CD4-positive, alpha-beta T cell (primary cell): Measurements from ENCODE around the gene QSER1. TPM values are rescaled to one million over a fixed set of nuclear protein-coding genes. Genes with fewer than 3 reads are reported as not detected.
"Not testable (repeated sequence)": the region's sequence is repeated elsewhere in the genome, so short reads cannot be mapped to it uniquely, and the experiment has no call there.

ENCODE experiments used
- ATAC-seq: fragments of 200-7000 bp; cut with Tn5 transposase; one replicate; pipeline ENCODE4 v1.10.0; 2022; ENCODE audit warnings: mild to moderate bottlenecking; ENCODE audit not compliant: poor library complexity
- CTCF ChIA-PET: fragments of 350-600 bp; sonication (Branson Sonifier 250); formaldehyde crosslinking; loops from one replicate; lab custom pipeline; 2021; ENCODE audit warnings: antibody characterized with exemption, inconsistent platforms; lab: Charles Lee
- POLR2A ChIA-PET: fragments of 350-600 bp; sonication (Branson Sonifier 250); formaldehyde crosslinking; loops from one replicate; lab custom pipeline; 2021; ENCODE audit warnings: antibody characterized with exemption, inconsistent platforms; lab: Charles Lee
- DNase-seq, 14 experiments: peaks; one replicate each; pipeline ENCODE4 v3.0.0-alpha.2; 2013 to 2020; ENCODE audit warnings: mixed read lengths in 2 of 14
- H3K27ac ChIP-seq, 2 donors: one replicate each; pipeline versions ENCODE4 v1.5.1 to v1.7.0; 2013; ENCODE audit warnings: low read length in 2 of 2, low read depth in 1 of 2, mild to moderate bottlenecking in 1 of 2
- H3K27me3 ChIP-seq, 2 experiments: 1 replicate in 1 of 2; 2 replicates in 1 of 2; pipeline versions ENCODE4 v1.6.1 to v1.7.0; 2013; ENCODE audit warnings: low read length in 2 of 2, control low read depth in 1 of 2, mild to moderate bottlenecking in 1 of 2, moderate library complexity in 1 of 2; ENCODE audit not compliant: insufficient read depth in 2 of 2, control insufficient read depth in 1 of 2
- H3K36me3 ChIP-seq: one replicate; pipeline ENCODE4 v1.6.1; 2013; ENCODE audit warnings: low read length, control low read depth; ENCODE audit not compliant: insufficient read depth
- H3K4me1 ChIP-seq: one replicate; pipeline ENCODE4 v1.6.1; 2013; ENCODE audit warnings: low read length, control low read depth; ENCODE audit not compliant: insufficient read depth
- H3K4me3 ChIP-seq: one replicate; pipeline ENCODE4 v1.5.1; 2013; ENCODE audit warnings: mild to moderate bottlenecking, low read length, moderate library complexity
- H3K9me3 ChIP-seq, 2 experiments: 1 replicate in 1 of 2; 2 replicates in 1 of 2; pipeline versions ENCODE4 v1.6.1 to v1.7.0; 2013; ENCODE audit warnings: low read length in 2 of 2, mild to moderate bottlenecking in 2 of 2, control low read depth in 1 of 2, moderate library complexity in 1 of 2; ENCODE audit not compliant: control insufficient read depth in 1 of 2, insufficient read depth in 1 of 2
- H3K27ac Mint-ChIP-seq: one replicate; pipeline ENCODE4 v1.8.0; 2020; ENCODE audit warnings: mixed read lengths
- H3K27me3 Mint-ChIP-seq: one replicate; pipeline ENCODE4 v1.8.0; 2021; ENCODE audit warnings: mixed read lengths
- H3K36me3 Mint-ChIP-seq: one replicate; pipeline ENCODE4 v1.8.0; 2021; ENCODE audit warnings: low read depth, mixed read lengths
- H3K4me1 Mint-ChIP-seq: one replicate; pipeline ENCODE4 v1.8.0; 2021; ENCODE audit warnings: low read depth, mixed read lengths
- H3K4me3 Mint-ChIP-seq: one replicate; pipeline ENCODE4 v1.8.0; 2020; ENCODE audit warnings: mild to moderate bottlenecking, mixed read lengths
- H3K9me3 Mint-ChIP-seq: one replicate; pipeline ENCODE4 v1.8.0; 2020; ENCODE audit warnings: mixed read lengths
- CTCF ChIP-seq: fragments of 200-600 bp; IDR thresholded peaks from one replicate; pipeline ENCODE4 v1.8.0; 2022; ENCODE audit warnings: antibody characterized with exemption, mild to moderate bottlenecking
- intact Hi-C, 2 experiments: fragments of 100-400 bp; cut with DNase I in 1 of 2; cut with micrococcal nuclease in 1 of 2; formaldehyde crosslinking; loops; one replicate each; pipeline versions ENCODE4 v1.15.1 to v1.9.0; 2023 to 2025; cut with DNase I, micrococcal nuclease
- total RNA-seq, 174 experiments: library from RNA in 2 of 174; stranded (reverse) in 2 of 174; gene quantifications; one replicate each; pipeline ENCODE4 v1.2.3 and lab custom pipeline; 2021 to 2026

QSER1 gene
- total RNA-seq, 2 experiments from 2014 or later: 9.0 to 10.1 TPM

GRCh38 chr11:32931606-32932005 is 39.0 kb downstream of the QSER1 start:
- TF ChIP-seq CTCF: no peak
- H3K36me3 Mint-ChIP-seq: peaks cover 59% of the 10 kb centered on the region
- ATAC-seq: no peak

GRCh38 chr11:32932196-32932595 is 39.6 kb downstream of the QSER1 start:
- Histone ChIP-seq H3K27me3 (no peaks in the 10 kb centered on the region), H3K9me3 (no peaks in the 10 kb centered on the region), H3K36me3 (peaks cover 40% of the 10 kb centered on the region), H3K4me3 (no peak overlapping the region), H3K4me1 (no peaks in the 10 kb centered on the region), H3K27ac (no peak overlapping the region)
- no peaks in the 10 kb centered on the region for H3K27me3 Mint-ChIP-seq
- no peak overlapping the region for H3K27ac Mint-ChIP-seq
- peaks cover 65% of the 10 kb centered on the region for H3K36me3 Mint-ChIP-seq
- no peak overlapping the region for H3K4me3 Mint-ChIP-seq
- DNase-seq (no peak), ATAC-seq (no peak)
- intact Hi-C loops: no loop called here
- CTCF ChIA-PET: no interaction called here
- peaks cover 9% of the 10 kb centered on the region for H3K4me1 Mint-ChIP-seq
- no peak for TF ChIP-seq CTCF
- H3K9me3 Mint-ChIP-seq: peaks cover 2% of the 10 kb centered on the region
- POLR2A ChIA-PET: no interaction called here

More at GRCh38 chr11:32931606-32932005, 39.0 kb downstream of the QSER1 start:
- Histone ChIP-seq H3K36me3 (peaks cover 34% of the 10 kb centered on the region), H3K27me3 (no peaks in the 10 kb centered on the region), H3K4me3 (no peak overlapping the region), H3K4me1 (no peaks in the 10 kb centered on the region), H3K27ac (no peak overlapping the region), H3K9me3 (no peaks in the 10 kb centered on the region)
- intact Hi-C loops: no loop called here
- H3K4me3 Mint-ChIP-seq: no peak overlapping the region
- peaks cover 2% of the 10 kb centered on the region for H3K9me3 Mint-ChIP-seq
- POLR2A ChIA-PET: no interaction called here
- DNase-seq: no peak
- no peak overlapping the region for H3K27ac Mint-ChIP-seq
- H3K27me3 Mint-ChIP-seq: no peaks in the 10 kb centered on the region
- peaks cover 5% of the 10 kb centered on the region for H3K4me1 Mint-ChIP-seq
- CTCF ChIA-PET: no interaction called here

GRCh38 chr11:32935462-32936029 is 42.9 kb downstream of the QSER1 start:
- H3K4me3 ChIP-seq: no peak overlapping the region
- peaks cover 40% of the 10 kb centered on the region for H3K36me3 ChIP-seq
- no peak overlapping the region for H3K27ac Mint-ChIP-seq
- POLR2A ChIA-PET: interaction anchor here (1.1 kb wide), 1 partner anchor 41 kb away, joined by 3 read pairs; no protein-coding TSS in a partner anchor
- ATAC-seq (no peak), DNase-seq (no peak)
- no peaks in the 10 kb centered on the region for H3K27me3 Mint-ChIP-seq
- peaks cover 91% of the 10 kb centered on the region for H3K36me3 Mint-ChIP-seq
- peaks cover 19% of the 10 kb centered on the region for H3K4me1 Mint-ChIP-seq
- H3K27me3 ChIP-seq: no peaks in the 10 kb centered on the region
- intact Hi-C loops: no loop called here
- H3K27ac ChIP-seq: no peak overlapping the region
- no peak overlapping the region for H3K4me3 Mint-ChIP-seq
- H3K4me1 ChIP-seq: no peaks in the 10 kb centered on the region
- CTCF ChIA-PET: no interaction called here
- H3K9me3 ChIP-seq: no peaks in the 10 kb centered on the region
- TF ChIP-seq CTCF: no peak
- H3K9me3 Mint-ChIP-seq: peaks cover 2% of the 10 kb centered on the region

- H3K27me3 ChIP-seq, H3K4me1 ChIP-seq, intact Hi-C loops, ATAC-seq, H3K27ac ChIP-seq, H3K9me3 ChIP-seq, H3K9me3 Mint-ChIP-seq, DNase-seq, H3K4me3 ChIP-seq, H3K27ac Mint-ChIP-seq, CTCF ChIA-PET, H3K4me3 Mint-ChIP-seq, H3K27me3 Mint-ChIP-seq: not testable (repeated sequence)
- peaks cover 40% of the 10 kb centered on the region for H3K36me3 ChIP-seq
- peaks cover 19% of the 10 kb centered on the region for H3K4me1 Mint-ChIP-seq
- peaks cover 94% of the 10 kb centered on the region for H3K36me3 Mint-ChIP-seq
- POLR2A ChIA-PET: interaction anchor here (1.1 kb wide), 1 partner anchor 42 kb away, joined by 3 read pairs; no protein-coding TSS in a partner anchor
These were observed 43.6 kb downstream of the QSER1 start for GRCh38 chr11:32936178-32936577.

- intact Hi-C loops, POLR2A ChIA-PET, H3K27me3 Mint-ChIP-seq, H3K9me3 ChIP-seq, H3K27ac Mint-ChIP-seq, CTCF ChIA-PET, H3K4me3 Mint-ChIP-seq, DNase-seq, H3K4me3 ChIP-seq, ATAC-seq, H3K27me3 ChIP-seq, H3K27ac ChIP-seq, H3K4me1 ChIP-seq, H3K9me3 Mint-ChIP-seq: not testable (repeated sequence)
- peaks cover 83% of the 10 kb centered on the region for H3K36me3 Mint-ChIP-seq
- H3K36me3 ChIP-seq: peaks cover 32% of the 10 kb centered on the region
- peaks cover 19% of the 10 kb centered on the region for H3K4me1 Mint-ChIP-seq
These were observed 44.7 kb downstream of the QSER1 start for GRCh38 chr11:32937283-32937682.
